ENCODE data around the gene RELB. TPM values are rescaled to one million over a fixed set of nuclear protein-coding genes. Genes with fewer than 3 reads are reported as not detected.

The RELB gene
- total RNA-seq, 1 experiment from 2014 or later = 4.5 TPM

GRCh38 chr19:45020071-45020470 lies 18.8 kb downstream of the RELB start:
- DNase-seq (ENCODE audit: low read depth) = no peak

- no peak for DNase-seq (ENCODE audit: low read depth)
Observed at GRCh38 chr19:45021971-45022370, 20.7 kb downstream of the RELB start.

- no peak for DNase-seq (ENCODE audit: low read depth)
Observed at GRCh38 chr19:45023048-45023447, 21.8 kb downstream of the RELB start.

- no peak for DNase-seq (ENCODE audit: low read depth)
Observed at GRCh38 chr19:45025264-45025663, 24.0 kb downstream of the RELB start.

GRCh38 chr19:45027371-45027770 lies 26.1 kb downstream of the RELB start:
- no peak for DNase-seq (ENCODE audit: low read depth)

- DNase-seq (ENCODE audit: low read depth) = no peak
Observed at GRCh38 chr19:45030825-45031224, 29.6 kb downstream of the RELB start.

GRCh38 chr19:45032421-45032820 lies 31.2 kb downstream of the RELB start:
- no peak for DNase-seq (ENCODE audit: low read depth)

- DNase-seq (ENCODE audit: low read depth) = no peak
Observed at GRCh38 chr19:45035755-45036154, 34.5 kb downstream of the RELB start.

GRCh38 chr19:45037393-45038169 lies 36.3 kb downstream of the RELB start:
- DNase-seq (ENCODE audit: low read depth) = no peak

- DNase-seq (ENCODE audit: low read depth) = peak; percentile 83
Observed at GRCh38 chr19:45038931-45039893, 37.9 kb downstream of the RELB start, which contains the start of gene CLASRP. CLASRP (plus strand) TSS chr19:45039045; CDS start chr19:45040213, 1,168 bp downstream.

GRCh38 chr19:45040059-45040771 lies 39.0 kb downstream of the RELB start:
- DNase-seq (ENCODE audit: low read depth) = no peak

- DNase-seq (ENCODE audit: low read depth) = no peak
Observed at GRCh38 chr19:45041125-45041524, 39.9 kb downstream of the RELB start.

- no peak for DNase-seq (ENCODE audit: low read depth)
Observed at GRCh38 chr19:45045671-45046353, 44.5 kb downstream of the RELB start.

- no peak for DNase-seq (ENCODE audit: low read depth)
Observed at GRCh38 chr19:45046355-45046754, 45.1 kb downstream of the RELB start.

GRCh38 chr19:45047188-45047797 lies 46.0 kb downstream of the RELB start:
- DNase-seq (ENCODE audit: low read depth) = no peak

GRCh38 chr19:45049073-45049736 lies 47.9 kb downstream of the RELB start:
- DNase-seq (ENCODE audit: low read depth) = no peak

- DNase-seq (ENCODE audit: low read depth) = peak; percentile 28
Observed at GRCh38 chr19:45050036-45050435, 48.8 kb downstream of the RELB start.

GRCh38 chr19:45051929-45052579 lies 50.8 kb downstream of the RELB start:
- no peak for DNase-seq (ENCODE audit: low read depth)

GRCh38 chr19:45056831-45057230 lies 55.6 kb downstream of the RELB start:
- DNase-seq (ENCODE audit: low read depth) = no peak

GRCh38 chr19:45057444-45057843 lies 56.2 kb downstream of the RELB start:
- no peak for DNase-seq (ENCODE audit: low read depth)

All from LHCN-M2 (cell line).